ENCODE results near the gene JPH2.

GRCh38 chr20:44166477-44166876 is 20.5 kb downstream of the JPH2 start:
- TF ChIP-seq CTCF (conservative IDR thresholded peaks at IDR 0.05 in 1 of 2, IDR thresholded peaks at IDR 0.05 in 1 of 2; ENCODE audit: extremely low read depth in 1 of 2, insufficient read depth in 1 of 2, low read depth in 1 of 2, low read length in 2 of 2) (no peak), EZH2 (IDR thresholded peaks at IDR 0.05; ENCODE audit: borderline replicate concordance, low read length) (no peak)
